GM23248 (cell line): Measurements from ENCODE around the gene EFHC2.

Source experiments
- EZH2 ChIP-seq: fragments of 200-600 bp; sonication (generic); IDR thresholded peaks from 2 replicates; pipeline ENCODE4 v1.6.1; 2018; ENCODE audit warnings: antibody characterized with exemption, mild to moderate bottlenecking; ENCODE audit not compliant: insufficient read depth, poor library complexity, severe bottlenecking
- EZH2phosphoT487 ChIP-seq: fragments of 200-600 bp; sonication (generic); IDR thresholded peaks from 2 replicates; pipeline ENCODE4 v1.6.1; 2018; ENCODE audit warnings: antibody characterized with exemption, moderate library complexity, mild to moderate bottlenecking, low read depth; ENCODE audit not compliant: insufficient read depth

DNA sequence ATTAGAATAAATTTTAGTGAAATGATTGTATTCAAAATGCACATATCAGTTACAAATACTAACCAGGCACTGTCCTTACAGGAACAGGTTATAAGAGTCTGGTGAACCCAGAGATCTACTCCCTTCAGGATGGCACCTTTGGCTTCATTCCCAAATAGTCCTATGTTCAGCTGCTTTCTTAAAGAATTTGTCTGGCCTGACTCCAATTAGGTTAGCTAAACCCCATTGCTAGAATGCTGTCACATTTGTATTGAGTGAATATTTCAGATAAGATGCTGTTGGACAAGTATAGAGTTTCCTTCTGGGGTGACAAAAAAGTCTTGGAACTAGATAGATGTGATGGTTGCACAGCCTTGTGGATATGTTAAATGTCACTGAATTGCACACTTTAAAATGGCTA lies 69.4 kb downstream of the EFHC2 start:
- TF ChIP-seq EZH2: no peak
- no peak for TF ChIP-seq EZH2phosphoT487
